Small intestine (tissue), 7 donors: ENCODE data around the gene TRMT11. TPM values are rescaled to one million over a fixed set of nuclear protein-coding genes. Genes with fewer than 3 reads are reported as not detected.

ENCODE experiments used
- DNase-seq, 2 donors: peaks; one replicate each; pipeline versions ENCODE4 v3.0.0 to v3.0.0-alpha.2; 2013
- FAIRE-seq: peaks from 2 replicates; lab custom pipeline; 2012; peaks lifted over from hg19 to GRCh38; lab: Jason Lieb, UNC
- H3K27ac ChIP-seq, 3 donors: one replicate each; pipeline ENCODE4 v1.5.1; 2013; ENCODE audit warnings: low read length in 2 of 3, mild to moderate bottlenecking in 2 of 3, control low read depth in 1 of 3, inconsistent platforms in 1 of 3, low read depth in 1 of 3, moderate library complexity in 1 of 3
- H3K27me3 ChIP-seq, 3 donors: one replicate each; pipeline ENCODE4 v1.6.1; 2013; ENCODE audit warnings: low read length in 3 of 3, inconsistent platforms in 1 of 3; ENCODE audit not compliant: control insufficient read depth in 3 of 3, insufficient read depth in 3 of 3
- H3K36me3 ChIP-seq, 3 donors: one replicate each; pipeline ENCODE4 v1.6.1; 2013; ENCODE audit warnings: low read length in 3 of 3, inconsistent platforms in 1 of 3, low read depth in 1 of 3, mild to moderate bottlenecking in 1 of 3, moderate library complexity in 1 of 3; ENCODE audit not compliant: control insufficient read depth in 3 of 3, insufficient read depth in 2 of 3
- H3K4me1 ChIP-seq, 3 donors: one replicate each; pipeline ENCODE4 v1.6.1; 2013; ENCODE audit warnings: low read length in 2 of 3, inconsistent platforms in 1 of 3, low read depth in 1 of 3, mild to moderate bottlenecking in 1 of 3, moderate library complexity in 1 of 3; ENCODE audit not compliant: control insufficient read depth in 3 of 3, insufficient read depth in 2 of 3
- H3K4me3 ChIP-seq, 3 donors: one replicate each; pipeline ENCODE4 v1.5.1; 2013; ENCODE audit warnings: low read length in 3 of 3, control low read depth in 1 of 3, inconsistent platforms in 1 of 3, low read depth in 1 of 3, mild to moderate bottlenecking in 1 of 3, moderate library complexity in 1 of 3
- H3K9me3 ChIP-seq, 2 donors: one replicate each; pipeline ENCODE4 v1.6.1; 2013; ENCODE audit warnings: low read depth in 1 of 2, low read length in 1 of 2; ENCODE audit not compliant: control insufficient read depth in 2 of 2, insufficient read depth in 1 of 2
- WGBS, 3 donors: extraction: QIAGEN DNeasy Blood & Tissue Kit; methylation state at CpG; one replicate each; pipeline ENCODE4 v1.1.7; 2013; 5-methylcytosine and 5-hydroxymethylcytosine counted together
- polyA plus RNA-seq, 4 donors: library from polyadenylated mRNA; stranded (reverse) in 3 of 4; unstranded in 1 of 4; fragments of 200-250 nt in 3 of 4; fragments of 120-200 nt in 1 of 4; gene quantifications; one replicate each; pipeline versions ENCODE4 v1.2.1 to v1.2.3, GENCODE V29; 2013
- donor health status: healthy with polysubstance abuse.
- donor health status: control.
- donor health status: control.
- donor health status: Bipolar disorder and iron deficiency.
- donor health status: healthy.

TRMT11 gene
- polyA plus RNA-seq, 4 donors = 11.1 to 21.3 (median 14.4) TPM

- WGBS, 3 donors = 90 to 100% (median 97%) methylated on average over 1 of the region's 1 CpG
- Histone ChIP-seq H3K27me3 (no peaks in the 10 kb centered on the region), H3K4me3 (no peak overlapping the region), H3K9me3 (peaks cover 0 to 6% of the 10 kb centered on the region in 2 donors), H3K27ac (no peak overlapping the region), H3K36me3 (no peaks in the 10 kb centered on the region), H3K4me1 (peaks cover 0 to 19% (median under 1%) of the 10 kb centered on the region in 3 donors)
- DNase-seq (no peak), FAIRE-seq (no peak)
Observed at GRCh38 chr6:125951323-125951722, 35.0 kb upstream of the TRMT11 start.

- Histone ChIP-seq H3K27me3 (no peaks in the 10 kb centered on the region), H3K4me3 (no peak overlapping the region), H3K4me1 (peaks cover 0 to 11% (median 0%) of the 10 kb centered on the region in 3 donors), H3K9me3 (peaks cover 0 to 6% of the 10 kb centered on the region in 2 donors), H3K27ac (no peak overlapping the region), H3K36me3 (no peaks in the 10 kb centered on the region)
- peak in 1 of 2 donors; percentile 36 for DNase-seq
- WGBS, 3 donors = 87 to 95% (median 90%) methylated on average over 7 of the region's 7 CpGs
- FAIRE-seq = no peak
Observed at GRCh38 chr6:125952764-125953501, 33.4 kb upstream of the TRMT11 start.

GRCh38 chr6:125953502-125953875 lies 32.9 kb upstream of the TRMT11 start:
- H3K27me3 ChIP-seq = no peaks in the 10 kb centered on the region
- WGBS, 3 donors = 33 to 72% (median 59%) methylated on average over 11 of the region's 11 CpGs
- peaks cover under 1 to 11% (median 5%) of the 10 kb centered on the region in 3 donors for H3K4me1 ChIP-seq
- H3K9me3 ChIP-seq = peaks cover 0 to 6% of the 10 kb centered on the region in 2 donors
- DNase-seq = peak; percentile 58 to 76
- FAIRE-seq = no peak
- H3K4me3 ChIP-seq = no peak overlapping the region
- no peaks in the 10 kb centered on the region for H3K36me3 ChIP-seq
- H3K27ac ChIP-seq = no peak overlapping the region

GRCh38 chr6:125954735-125955339 lies 31.5 kb upstream of the TRMT11 start:
- H3K27ac ChIP-seq = no peak overlapping the region
- WGBS, 3 donors = 69 to 72% (median 70%) methylated on average over 5 of the region's 5 CpGs
- DNase-seq = no peak
- peaks cover 0 to 2% (median 0%) of the 10 kb centered on the region in 3 donors for H3K36me3 ChIP-seq
- H3K9me3 ChIP-seq = peaks cover 0 to 6% of the 10 kb centered on the region in 2 donors
- H3K27me3 ChIP-seq = no peaks in the 10 kb centered on the region
- H3K4me3 ChIP-seq = no peak overlapping the region
- peaks cover 3 to 11% (median 9%) of the 10 kb centered on the region in 3 donors for H3K4me1 ChIP-seq
- no peak for FAIRE-seq

GRCh38 chr6:125955973-125956372 lies 30.4 kb upstream of the TRMT11 start:
- peak overlapping the region in 1 of 3 donors; percentile 98 for H3K4me3 ChIP-seq

GRCh38 chr6:125956506-125957390 lies 29.6 kb upstream of the TRMT11 start, which contains the start of gene HINT3:
Gene HINT3 (plus strand): TSS chr6:125956770. CDS start chr6:125956978, 208 bp downstream.
- DNase-seq (peak; percentile 98 to 100), FAIRE-seq (peak; percentile 19)
- WGBS, 3 donors = 0% methylated on average over 78 to 82 of the region's 82 CpGs

More at GRCh38 chr6:125955973-125956372, 30.4 kb upstream of the TRMT11 start:
- FAIRE-seq = no peak
- Histone ChIP-seq H3K27me3 (no peaks in the 10 kb centered on the region), H3K9me3 (peaks cover 0 to 6% of the 10 kb centered on the region in 2 donors), H3K36me3 (peaks cover 0 to 2% (median 0%) of the 10 kb centered on the region in 3 donors), H3K27ac (peak overlapping the region in 1 of 3 donors; percentile 98), H3K4me1 (peaks cover 3 to 11% (median 9%) of the 10 kb centered on the region in 3 donors)
- 30 to 37% (median 37%) methylated on average over 5 of the region's 5 CpGs for WGBS, 3 donors
- DNase-seq = peak in 1 of 2 donors; percentile 18

GRCh38 chr6:125957391-125957693 lies 29.0 kb upstream of the TRMT11 start:
- H3K4me1 ChIP-seq = peaks cover 3 to 11% (median 9%) of the 10 kb centered on the region in 3 donors
- FAIRE-seq = no peak
- peaks cover 0 to 6% of the 10 kb centered on the region in 2 donors for H3K9me3 ChIP-seq
- 1 to 3% (median 1%) methylated on average over 3 of the region's 3 CpGs for WGBS, 3 donors
- H3K36me3 ChIP-seq = peaks cover 0 to 7% (median 0%) of the 10 kb centered on the region in 3 donors
- H3K4me3 ChIP-seq = peak overlapping the region; percentile 66 to 98 (median 76)
- DNase-seq = no peak
- H3K27me3 ChIP-seq = no peaks in the 10 kb centered on the region
- peak overlapping the region; percentile 94 to 98 (median 95) for H3K27ac ChIP-seq

More at GRCh38 chr6:125956506-125957390, 29.6 kb upstream of the TRMT11 start, which contains the start of gene HINT3:
- Histone ChIP-seq H3K27me3 (no peaks in the 10 kb centered on the region), H3K27ac (peak within 1 kb of the TSS; percentile 94 to 98 (median 95)), H3K36me3 (peaks cover 0 to 7% (median 0%) of the 10 kb centered on the region in 3 donors), H3K4me1 (peaks cover 3 to 11% (median 9%) of the 10 kb centered on the region in 3 donors), H3K4me3 (peak within 1 kb of the TSS; percentile 66 to 98 (median 76)), H3K9me3 (peaks cover 0 to 6% of the 10 kb centered on the region in 2 donors)
